Diencephalon (tissue), 1 donor: Measurements from ENCODE around the gene MXD3. TPM values are rescaled to one million over a fixed set of nuclear protein-coding genes. Genes with fewer than 3 reads are reported as not detected.

Experiments
- total RNA-seq: library from RNA; depleted of rRNA; stranded (reverse); fragments of >200 nt; gene quantifications from one replicate; pipeline ENCODE4 v1.2.3, GENCODE V29; 2014

Gene MXD3
- 4.4 TPM for total RNA-seq

GRCh38 chr5:177311723-177312648 lies at the start of gene MXD3:
Gene MXD3 (minus strand): TSS chr5:177311898. CDS start chr5:177311830, 68 bp downstream.

GRCh38 chr5:177357459-177358351 lies 46.0 kb upstream of the MXD3 start, which contains the start of gene RGS14:
Gene RGS14 (plus strand): TSS chr5:177357924. CDS start chr5:177358025, 101 bp downstream.

GRCh38 chr5:177351392-177352329 lies 40.0 kb upstream of the MXD3 start, which contains the start of gene LMAN2:
Gene LMAN2 (minus strand): TSS chr5:177351668. CDS start chr5:177351647, 21 bp downstream.

GRCh38 chr5:177303121-177303924 lies 8.4 kb downstream of the MXD3 start, which contains the start of the genes PRELID1 and RAB24:
Gene PRELID1 (plus strand): TSS chr5:177303799. CDS start chr5:177303986, 187 bp downstream.
Gene RAB24 (minus strand): TSS chr5:177303719. CDS start chr5:177303288, 431 bp downstream.

Other genes with a start within 250 kb of the MXD3 start
- 1.6 TPM for gene FGFR4, start 225.0 kb downstream of the MXD3 start, total RNA-seq
- 73.6 TPM for gene NSD1, start 178.1 kb downstream of the MXD3 start, total RNA-seq
- gene RAB24, start 8.2 kb downstream of the MXD3 start, total RNA-seq: 15.2 TPM
- gene PRELID1, start 8.1 kb downstream of the MXD3 start, total RNA-seq: 48.2 TPM
- gene LMAN2, start 39.8 kb upstream of the MXD3 start, total RNA-seq: 90.0 TPM
- gene RGS14, start 46.0 kb upstream of the MXD3 start, total RNA-seq: 10.1 TPM
- gene SLC34A1, start 72.5 kb upstream of the MXD3 start, total RNA-seq: not detected
- not detected for gene PFN3, start 88.8 kb upstream of the MXD3 start, total RNA-seq
- 7.4 TPM for gene F12, start 97.7 kb upstream of the MXD3 start, total RNA-seq
- gene GRK6, start 114.8 kb upstream of the MXD3 start, total RNA-seq: 25.4 TPM
- gene PRR7, start 134.9 kb upstream of the MXD3 start, total RNA-seq: 17.1 TPM
- gene DBN1, start 161.7 kb upstream of the MXD3 start, total RNA-seq: 161 TPM
- gene PDLIM7, start 185.7 kb upstream of the MXD3 start, total RNA-seq: 8.1 TPM
- gene DOK3, start 197.9 kb upstream of the MXD3 start, total RNA-seq: 4.4 TPM
- gene DDX41, start 205.1 kb upstream of the MXD3 start, total RNA-seq: 68.3 TPM
- gene FAM193B, start 242.7 kb upstream of the MXD3 start, total RNA-seq: 40.1 TPM